ENCODE measurements around the gene MUC6. TPM values are rescaled to one million over a fixed set of nuclear protein-coding genes. Genes with fewer than 3 reads are reported as not detected.

MUC6 gene
- total RNA-seq, 2 donors from 2014 or later, result 0.10 TPM; not detected in 1

DNA sequence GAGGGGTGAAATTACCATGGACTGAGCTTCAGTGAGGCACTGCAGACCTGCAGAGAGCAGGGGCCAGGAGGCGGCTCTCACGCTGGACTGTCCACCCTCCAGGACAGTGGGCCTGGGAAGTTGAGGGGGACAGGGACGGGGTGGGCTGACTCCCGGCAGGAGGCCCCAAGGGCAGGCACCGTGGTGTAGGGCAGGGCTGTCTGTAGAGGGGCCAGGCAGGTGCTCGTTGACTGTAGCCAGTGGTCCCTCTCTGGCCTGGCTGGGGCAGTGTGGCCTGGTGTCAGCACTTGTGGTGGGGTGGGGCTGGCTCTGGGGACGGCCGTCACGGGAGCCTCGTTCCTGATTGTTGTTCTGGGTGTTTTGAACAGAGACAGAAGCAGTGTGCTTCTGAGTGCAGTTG lies 46.4 kb downstream of the MUC6 start:
- Histone ChIP-seq H3K4me1 (peaks cover 1% of the 10 kb centered on the region), H3K27ac (no peak overlapping the region), H3K4me3 (no peak overlapping the region), H3K36me3 (peaks cover 5% of the 10 kb centered on the region), H3K9me3 (no peaks in the 10 kb centered on the region), H3K9ac (ENCODE audit: low read depth in 2 of 2, low read length in 2 of 2) (no peak overlapping the region), H3K27me3 (no peaks in the 10 kb centered on the region)
- intact Hi-C loops (cut with DNase I), result no loop called here
- no peak for TF ChIP-seq CTCF (IDR thresholded peaks at IDR 0.05)
- no peak for DNase-seq

- no peaks in the 10 kb centered on the region for H3K27me3 ChIP-seq
- intact Hi-C loops (cut with DNase I), result no loop called here
- peaks cover 4% of the 10 kb centered on the region for H3K4me1 ChIP-seq
- H3K36me3 ChIP-seq, result peaks cover 5% of the 10 kb centered on the region
- no peak for TF ChIP-seq CTCF (IDR thresholded peaks at IDR 0.05)
- no peak overlapping the region for H3K27ac ChIP-seq
- H3K9ac ChIP-seq (ENCODE audit: low read depth in 2 of 2, low read length in 2 of 2), result no peak overlapping the region
- no peak overlapping the region for H3K4me3 ChIP-seq
- DNase-seq, result no peak
- no peaks in the 10 kb centered on the region for H3K9me3 ChIP-seq
Observed at GRCh38 chr11:987671-988070, 48.8 kb downstream of the MUC6 start.

GRCh38 chr11:986952-987305 lies 49.6 kb downstream of the MUC6 start:
- no peak overlapping the region for H3K27ac ChIP-seq
- H3K4me3 ChIP-seq, result no peak overlapping the region
- H3K27me3 ChIP-seq, result no peaks in the 10 kb centered on the region
- intact Hi-C loops (cut with DNase I), result no loop called here
- H3K9me3 ChIP-seq, result no peaks in the 10 kb centered on the region
- peaks cover 5% of the 10 kb centered on the region for H3K36me3 ChIP-seq
- DNase-seq, result no peak
- peaks cover 4% of the 10 kb centered on the region for H3K4me1 ChIP-seq
- no peak overlapping the region for H3K9ac ChIP-seq (ENCODE audit: low read depth in 2 of 2, low read length in 2 of 2)
- TF ChIP-seq CTCF (IDR thresholded peaks at IDR 0.05), result no peak

DNA sequence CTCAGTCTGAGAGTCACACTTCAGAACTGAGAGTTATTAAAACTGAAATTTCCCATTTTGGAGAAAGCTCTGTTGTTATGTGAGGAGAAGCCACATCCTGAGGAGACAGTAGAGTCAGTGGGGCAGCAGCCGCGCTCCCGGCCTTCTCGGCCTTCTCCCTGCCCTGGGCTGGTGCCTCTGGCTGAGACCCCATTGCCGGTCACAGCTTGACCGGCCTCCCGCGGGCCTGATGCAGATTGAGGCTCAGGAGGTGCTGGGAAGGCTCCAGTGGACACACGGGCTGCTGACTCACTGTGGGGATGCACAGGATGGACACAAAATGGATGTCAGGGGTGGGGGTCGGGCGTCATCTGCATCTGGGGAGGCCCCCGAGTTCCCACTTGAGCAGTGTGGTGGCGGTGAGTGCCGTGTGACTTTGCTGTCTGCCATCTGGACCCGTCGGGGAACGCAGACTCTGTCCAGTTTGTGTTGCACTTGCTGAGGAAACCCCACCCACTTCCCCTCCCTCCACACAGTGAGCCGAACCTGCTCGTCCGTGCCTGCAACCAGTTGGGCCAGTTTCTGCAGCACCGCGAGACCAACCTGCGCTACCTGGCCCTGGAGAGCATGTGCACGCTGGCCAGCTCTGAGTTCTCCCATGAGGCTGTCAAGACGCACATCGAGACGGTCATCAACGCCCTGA lies 50.1 kb downstream of the MUC6 start:
- H3K9me3 ChIP-seq, result no peaks in the 10 kb centered on the region
- no peak for TF ChIP-seq CTCF (IDR thresholded peaks at IDR 0.05)
- no peak overlapping the region for H3K27ac ChIP-seq
- H3K36me3 ChIP-seq, result peaks cover 5% of the 10 kb centered on the region
- no peaks in the 10 kb centered on the region for H3K27me3 ChIP-seq
- DNase-seq, result no peak
- no peak overlapping the region for H3K9ac ChIP-seq (ENCODE audit: low read depth in 2 of 2, low read length in 2 of 2)
- peaks cover 4% of the 10 kb centered on the region for H3K4me1 ChIP-seq
- H3K4me3 ChIP-seq, result no peak overlapping the region
- intact Hi-C loops (cut with DNase I), result no loop called here

GRCh38 chr11:985848-986247 lies 50.7 kb downstream of the MUC6 start:
- Histone ChIP-seq H3K4me3 (no peak overlapping the region), H3K9ac (ENCODE audit: low read depth in 2 of 2, low read length in 2 of 2) (no peak overlapping the region), H3K27ac (no peak overlapping the region), H3K36me3 (peaks cover 5% of the 10 kb centered on the region), H3K9me3 (no peaks in the 10 kb centered on the region), H3K27me3 (no peaks in the 10 kb centered on the region), H3K4me1 (peaks cover 4% of the 10 kb centered on the region)
- TF ChIP-seq CTCF (IDR thresholded peaks at IDR 0.05), result no peak
- intact Hi-C loops (cut with DNase I), result no loop called here
- DNase-seq, result no peak

Data from colonic mucosa (tissue), 4 donors.